Measurements from ENCODE around the gene CACNA1G. TPM values are rescaled to one million over a fixed set of nuclear protein-coding genes. Genes with fewer than 3 reads are reported as not detected.

CACNA1G gene
- total RNA-seq, 2 donors from 2014 or later: 3.4 to 6.6 TPM

DNA sequence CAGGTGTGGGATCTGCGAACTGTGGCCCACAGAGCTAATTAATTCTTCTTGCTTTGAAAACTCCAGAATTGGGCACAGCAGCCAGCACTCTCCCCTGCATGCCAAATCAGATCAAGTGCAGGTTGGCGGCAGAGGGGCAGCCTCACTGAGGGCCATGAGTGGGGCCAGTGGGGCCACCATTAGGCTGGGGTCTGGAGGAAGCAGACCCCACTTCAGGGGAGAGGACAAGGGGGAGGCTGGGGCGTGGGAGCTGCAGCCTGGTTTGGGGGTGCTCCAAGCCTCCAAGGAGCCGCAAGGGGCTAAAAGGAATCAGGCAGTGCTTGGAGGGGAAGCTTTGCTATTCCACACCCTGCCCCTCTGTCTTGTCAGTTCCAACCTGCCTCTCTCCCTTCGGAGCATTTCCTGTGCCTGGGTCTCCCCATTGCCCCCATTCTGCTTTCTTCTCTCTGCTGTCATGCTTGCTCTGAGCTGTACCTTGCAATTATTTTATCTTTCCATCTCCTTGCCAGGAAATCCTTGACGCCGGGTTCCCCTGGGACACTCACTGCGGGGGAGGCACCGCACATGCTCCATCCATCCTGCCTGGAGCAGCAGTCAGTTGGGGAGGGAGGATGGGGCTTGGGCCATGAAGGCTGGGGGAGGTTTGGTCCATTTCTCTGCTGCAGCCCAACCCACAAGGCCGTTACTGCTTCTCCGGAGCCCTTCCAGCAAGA is 70.8 kb downstream of the CACNA1G start:
- H3K36me3 ChIP-seq: no peaks in the 10 kb centered on the region
- H3K27ac ChIP-seq: no peak overlapping the region
- no peak overlapping the region for H3K4me3 ChIP-seq
- no peaks in the 10 kb centered on the region for H3K27me3 ChIP-seq (replicated peaks; ENCODE audit: insufficient read depth)
- intact Hi-C loops (cut with DNase I): loop anchor here (5.0 kb wide), 2 partner anchors 51 to 66 kb away; no protein-coding TSS in a partner anchor
- TF ChIP-seq, protein P1, sequence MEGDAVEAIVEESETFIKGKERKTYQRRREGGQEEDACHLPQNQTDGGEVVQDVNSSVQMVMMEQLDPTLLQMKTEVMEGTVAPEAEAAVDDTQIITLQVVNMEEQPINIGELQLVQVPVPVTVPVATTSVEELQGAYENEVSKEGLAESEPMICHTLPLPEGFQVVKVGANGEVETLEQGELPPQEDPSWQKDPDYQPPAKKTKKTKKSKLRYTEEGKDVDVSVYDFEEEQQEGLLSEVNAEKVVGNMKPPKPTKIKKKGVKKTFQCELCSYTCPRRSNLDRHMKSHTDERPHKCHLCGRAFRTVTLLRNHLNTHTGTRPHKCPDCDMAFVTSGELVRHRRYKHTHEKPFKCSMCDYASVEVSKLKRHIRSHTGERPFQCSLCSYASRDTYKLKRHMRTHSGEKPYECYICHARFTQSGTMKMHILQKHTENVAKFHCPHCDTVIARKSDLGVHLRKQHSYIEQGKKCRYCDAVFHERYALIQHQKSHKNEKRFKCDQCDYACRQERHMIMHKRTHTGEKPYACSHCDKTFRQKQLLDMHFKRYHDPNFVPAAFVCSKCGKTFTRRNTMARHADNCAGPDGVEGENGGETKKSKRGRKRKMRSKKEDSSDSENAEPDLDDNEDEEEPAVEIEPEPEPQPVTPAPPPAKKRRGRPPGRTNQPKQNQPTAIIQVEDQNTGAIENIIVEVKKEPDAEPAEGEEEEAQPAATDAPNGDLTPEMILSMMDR (IDR thresholded peaks at IDR 0.05): no peak
- no peak for TF ChIP-seq POLR2AphosphoS5 (IDR thresholded peaks at IDR 0.05)
- TF ChIP-seq POLR2A (IDR thresholded peaks at IDR 0.05): no peak
- H3K9me3 ChIP-seq: no peaks in the 10 kb centered on the region
- DNase-seq (ENCODE audit: low spot score): no peak
- WGBS: 66% methylated on average over 11 of the region's 11 CpGs
- no peaks in the 10 kb centered on the region for H3K4me1 ChIP-seq (replicated peaks)

GRCh38 chr17:50631908-50632571 is 71.5 kb downstream of the CACNA1G start:
- Histone ChIP-seq H3K27ac (no peak overlapping the region), H3K4me1 (replicated peaks) (no peaks in the 10 kb centered on the region), H3K4me3 (no peak overlapping the region), H3K9me3 (no peaks in the 10 kb centered on the region), H3K36me3 (no peaks in the 10 kb centered on the region), H3K27me3 (replicated peaks; ENCODE audit: insufficient read depth) (no peaks in the 10 kb centered on the region)
- TF ChIP-seq POLR2AphosphoS5 (IDR thresholded peaks at IDR 0.05): no peak
- TF ChIP-seq POLR2A (IDR thresholded peaks at IDR 0.05): no peak
- TF ChIP-seq, protein P1 (IDR thresholded peaks at IDR 0.05): no peak
- 88% methylated on average over 9 of the region's 9 CpGs for WGBS
- DNase-seq (ENCODE audit: low spot score): no peak
- intact Hi-C loops (cut with DNase I): loop anchor here (5.0 kb wide), 2 partner anchors 50 to 65 kb away; no protein-coding TSS in a partner anchor

GRCh38 chr17:50632637-50633036 is 72.1 kb downstream of the CACNA1G start:
- Histone ChIP-seq H3K36me3 (no peaks in the 10 kb centered on the region), H3K27me3 (replicated peaks; ENCODE audit: insufficient read depth) (no peaks in the 10 kb centered on the region), H3K4me3 (no peak overlapping the region), H3K27ac (no peak overlapping the region), H3K9me3 (no peaks in the 10 kb centered on the region), H3K4me1 (replicated peaks) (no peaks in the 10 kb centered on the region)
- TF ChIP-seq, protein P1 (IDR thresholded peaks at IDR 0.05): no peak
- TF ChIP-seq POLR2AphosphoS5 (IDR thresholded peaks at IDR 0.05): no peak
- TF ChIP-seq POLR2A (IDR thresholded peaks at IDR 0.05): no peak
- intact Hi-C loops (cut with DNase I): loop anchor here (5.0 kb wide), 2 partner anchors 50 to 65 kb away; no protein-coding TSS in a partner anchor
- WGBS: 98% methylated on average over 5 of the region's 5 CpGs
- no peak for DNase-seq (ENCODE audit: low spot score)

GRCh38 chr17:50633683-50634082 is 73.2 kb downstream of the CACNA1G start:
- no peaks in the 10 kb centered on the region for H3K9me3 ChIP-seq
- H3K36me3 ChIP-seq: no peaks in the 10 kb centered on the region
- intact Hi-C loops (cut with DNase I): loop anchor here (5.0 kb wide), 2 partner anchors 49 to 64 kb away; no protein-coding TSS in a partner anchor
- WGBS: 92% methylated on average over 9 of the region's 9 CpGs
- no peak for DNase-seq (ENCODE audit: low spot score)
- TF ChIP-seq POLR2AphosphoS5 (IDR thresholded peaks at IDR 0.05) (no peak), POLR2A (IDR thresholded peaks at IDR 0.05) (no peak)
- TF ChIP-seq, protein P1 (IDR thresholded peaks at IDR 0.05): no peak
- H3K27ac ChIP-seq: no peak overlapping the region
- no peak overlapping the region for H3K4me3 ChIP-seq
- H3K27me3 ChIP-seq (replicated peaks; ENCODE audit: insufficient read depth): no peaks in the 10 kb centered on the region
- peaks cover 2% of the 10 kb centered on the region for H3K4me1 ChIP-seq (replicated peaks)

All from prostate gland (tissue), 2 donors.